AML-193 (cell line): ENCODE results near the gene CD48.
"Not testable (repeated sequence)": the region's sequence is repeated elsewhere in the genome, so short reads cannot be mapped to it uniquely, and the experiment has no call there.

ENCODE experiments used
- DNase-seq, 2 experiments: peaks; one replicate each; lab custom pipeline; 2025; lab: John Stamatoyannopoulos, UW

CD48 gene

GRCh38 chr1:160713161-160713560, 1.5 kb upstream of the CD48 start:
- no peak for DNase-seq

- peak; percentile 56 to 58 for DNase-seq
These were observed 981 bp upstream of the CD48 start for GRCh38 chr1:160712525-160713080.

- DNase-seq, result no peak
These were observed 383 bp downstream of the CD48 start for GRCh38 chr1:160711276-160711601.

GRCh38 chr1:160710517-160711252, 937 bp downstream of the CD48 start:
- no peak for DNase-seq

GRCh38 chr1:160709715-160710114, 1.9 kb downstream of the CD48 start:
- no peak for DNase-seq

- DNase-seq, result no peak
These were observed 2.8 kb downstream of the CD48 start for GRCh38 chr1:160708801-160709200.

GRCh38 chr1:160708118-160708517, 3.5 kb downstream of the CD48 start:
- peak; percentile 92 to 93 for DNase-seq

GRCh38 chr1:160707236-160708064, 4.2 kb downstream of the CD48 start:
- DNase-seq, result peak in 1 of 2 experiments; percentile 12

- DNase-seq, result peak in 1 of 2 experiments; percentile 44
These were observed 4.9 kb downstream of the CD48 start for GRCh38 chr1:160706526-160707235.

- peak in 1 of 2 experiments; percentile 31 for DNase-seq
These were observed 5.9 kb downstream of the CD48 start for GRCh38 chr1:160705742-160706141.

- peak; percentile 59 to 70 for DNase-seq
These were observed 6.4 kb downstream of the CD48 start for GRCh38 chr1:160705212-160705621.

GRCh38 chr1:160704250-160704649, 7.4 kb downstream of the CD48 start:
- peak; percentile 84 to 87 for DNase-seq

- DNase-seq, result no peak
These were observed 9.5 kb downstream of the CD48 start for GRCh38 chr1:160702100-160702499.

GRCh38 chr1:160692390-160692789, 19.2 kb downstream of the CD48 start:
- not testable (repeated sequence) for DNase-seq

GRCh38 chr1:160685266-160685665, 26.4 kb downstream of the CD48 start:
- no peak for DNase-seq

GRCh38 chr1:160682983-160683865, 28.4 kb downstream of the CD48 start:
- peak; percentile 88 to 93 for DNase-seq

GRCh38 chr1:160681891-160682140, 29.8 kb downstream of the CD48 start:
- DNase-seq, result no peak

GRCh38 chr1:160681066-160681890, 30.3 kb downstream of the CD48 start:
- peak; percentile 89 to 92 for DNase-seq

GRCh38 chr1:160680399-160680798, 31.2 kb downstream of the CD48 start:
- DNase-seq, result no peak

GRCh38 chr1:160679893-160680292, 31.7 kb downstream of the CD48 start:
- DNase-seq, result no peak
